ENCODE measurements around the gene WDR12. TPM values are rescaled to one million over a fixed set of nuclear protein-coding genes. Genes with fewer than 3 reads are reported as not detected.

WDR12 gene
- 20.1 and 41.1 TPM in 2 replicates for total RNA-seq

GRCh38 chr2:202911512-202912341, at the start of gene WDR12, which contains the start of gene CARF:
Gene WDR12 (minus strand): TSS chr2:202911673. CDS start chr2:202911476, 197 bp downstream.
Gene CARF (plus strand): TSS chr2:202912275. CDS start chr2:202941903, 29,628 bp downstream.

GRCh38 chr2:202871300-202872141, 40.0 kb downstream of the WDR12 start, which contains the start of gene ICA1L:
Gene ICA1L (minus strand): TSS chr2:202871766. CDS start chr2:202829009, 42,757 bp downstream.

Other genes with a start within 250 kb of the WDR12 start
- gene ICA1L, start 39.9 kb downstream of the WDR12 start, total RNA-seq, result 3.9 and 6.1 TPM in 2 replicates
- gene CARF, start 602 bp upstream of the WDR12 start, total RNA-seq, result 3.3 and 4.2 TPM in 2 replicates
- 34.4 and 61.0 TPM in 2 replicates for gene NBEAL1, start 103.2 kb upstream of the WDR12 start, total RNA-seq

Measured in placental pericyte (primary cell).